Breast epithelium (tissue), 4 donors: ENCODE measurements around the gene NEDD4L. TPM values are rescaled to one million over a fixed set of nuclear protein-coding genes. Genes with fewer than 3 reads are reported as not detected.

Source experiments
- DNase-seq, 2 donors: peaks; one replicate each; pipeline ENCODE4 v3.0.0-alpha.2; 2019; ENCODE audit warnings: low spot score in 2 of 2
- H3K27ac ChIP-seq, 2 donors: fragments of 200-600 bp; sonication (generic) in 1 of 2; one replicate each; pipeline ENCODE4 v1.5.1; 2016 to 2019; ENCODE audit warnings: mild to moderate bottlenecking in 1 of 2
- H3K27me3 ChIP-seq, 2 donors: fragments of 200-600 bp; sonication (generic) in 1 of 2; one replicate each; pipeline versions ENCODE4 v1.5.1 to v1.6.0; 2017 to 2019; ENCODE audit warnings: control low read depth in 1 of 2, mild to moderate bottlenecking in 1 of 2
- H3K36me3 ChIP-seq: fragments of 200-600 bp; one replicate; pipeline ENCODE4 v1.5.1; 2019
- H3K4me1 ChIP-seq, 2 donors: fragments of 200-600 bp; sonication (generic); one replicate each; pipeline ENCODE4 v1.5.1; 2016 to 2019; ENCODE audit warnings: control low read depth in 1 of 2
- H3K4me3 ChIP-seq, 3 donors: fragments of 200-600 bp; sonication (generic); 1 replicate in 2 of 3; 2 replicates in 1 of 3; pipeline ENCODE4 v1.5.1; 2016 to 2019; ENCODE audit warnings: mild to moderate bottlenecking in 3 of 3, moderate library complexity in 2 of 3
- H3K9me3 ChIP-seq, 2 donors: fragments of 200-600 bp; sonication (generic) in 1 of 2; one replicate each; pipeline ENCODE4 v1.5.1; 2016 to 2019; ENCODE audit warnings: control low read depth in 1 of 2
- CTCF ChIP-seq, 3 donors: fragments of 450-650 bp; IDR thresholded peaks; one replicate each; pipeline ENCODE4 v1.5.1; 2016 to 2017; ENCODE audit warnings: antibody characterized with exemption in 3 of 3, mild to moderate bottlenecking in 3 of 3, moderate library complexity in 3 of 3
- POLR2A ChIP-seq: fragments of 450-650 bp; IDR thresholded peaks from one replicate; pipeline ENCODE4 v1.6.1; 2016; ENCODE audit warnings: antibody characterized with exemption, mild to moderate bottlenecking, moderate library complexity
- POLR2AphosphoS5 ChIP-seq, 3 donors: sonication (generic); formaldehyde crosslinking; IDR thresholded peaks; one replicate each; pipeline ENCODE4 v1.6.1; 2017; ENCODE audit warnings: antibody characterized with exemption in 3 of 3
- intact Hi-C: fragments of 100-400 bp; cut with DNase I; formaldehyde crosslinking; loops from one replicate; pipeline ENCODE4 v1.15.1; 2023; ENCODE audit warnings: low total_unique reads
- total RNA-seq, 3 donors: library from RNA; depleted of rRNA; stranded (reverse); fragments of >200 nt; gene quantifications; one replicate each; pipeline ENCODE4 v1.1.0, GENCODE V29; 2016

NEDD4L gene
- total RNA-seq, 3 donors from 2014 or later, result 26.2 to 162 (median 106) TPM

GRCh38 chr18:58020567-58021107 is 23.4 kb upstream of the NEDD4L start:
- Histone ChIP-seq H3K27ac (no peak overlapping the region), H3K27me3 (no peaks in the 10 kb centered on the region), H3K4me3 (no peak overlapping the region), H3K9me3 (peaks cover 0 to 10% of the 10 kb centered on the region in 2 donors), H3K4me1 (no peaks in the 10 kb centered on the region), H3K36me3 (no peaks in the 10 kb centered on the region)
- intact Hi-C loops, result no loop called here
- no peak for DNase-seq
- TF ChIP-seq POLR2AphosphoS5 (IDR thresholded peaks at IDR 0.05), result no peak
- no peak for TF ChIP-seq CTCF (IDR thresholded peaks at IDR 0.05)
- TF ChIP-seq POLR2A, result no peak

- Histone ChIP-seq H3K27me3 (no peaks in the 10 kb centered on the region), H3K27ac (no peak overlapping the region), H3K9me3 (peaks cover 0 to 2% of the 10 kb centered on the region in 2 donors), H3K36me3 (no peaks in the 10 kb centered on the region), H3K4me3 (no peak overlapping the region), H3K4me1 (no peaks in the 10 kb centered on the region)
- TF ChIP-seq POLR2A (no peak), POLR2AphosphoS5 (IDR thresholded peaks at IDR 0.05) (no peak)
- intact Hi-C loops, result no loop called here
- DNase-seq, result no peak
Observed at GRCh38 chr18:58021504-58021903, 22.5 kb upstream of the NEDD4L start.

GRCh38 chr18:58023108-58023507 is 20.9 kb upstream of the NEDD4L start:
- TF ChIP-seq POLR2AphosphoS5 (IDR thresholded peaks at IDR 0.05) (no peak), POLR2A (no peak)
- Histone ChIP-seq H3K4me1 (no peaks in the 10 kb centered on the region), H3K36me3 (no peaks in the 10 kb centered on the region), H3K9me3 (no peaks in the 10 kb centered on the region), H3K27me3 (no peaks in the 10 kb centered on the region), H3K4me3 (no peak overlapping the region), H3K27ac (no peak overlapping the region)
- no peak for DNase-seq
- intact Hi-C loops, result no loop called here

GRCh38 chr18:58024139-58024538 is 19.9 kb upstream of the NEDD4L start:
- TF ChIP-seq POLR2AphosphoS5 (IDR thresholded peaks at IDR 0.05) (no peak), CTCF (IDR thresholded peaks at IDR 0.05) (no peak), POLR2A (no peak)
- intact Hi-C loops, result no loop called here

GRCh38 chr18:58025205-58025604 is 18.8 kb upstream of the NEDD4L start:
- H3K4me3 ChIP-seq, result no peak overlapping the region
- TF ChIP-seq POLR2AphosphoS5 (IDR thresholded peaks at IDR 0.05) (no peak), POLR2A (no peak), CTCF (IDR thresholded peaks at IDR 0.05) (no peak)
- no peak for DNase-seq
- no peaks in the 10 kb centered on the region for H3K36me3 ChIP-seq
- no peaks in the 10 kb centered on the region for H3K27me3 ChIP-seq
- H3K4me1 ChIP-seq, result no peaks in the 10 kb centered on the region
- no peaks in the 10 kb centered on the region for H3K9me3 ChIP-seq
- no peak overlapping the region for H3K27ac ChIP-seq
- intact Hi-C loops, result no loop called here

More at GRCh38 chr18:58024139-58024538, 19.9 kb upstream of the NEDD4L start:
- Histone ChIP-seq H3K27me3 (no peaks in the 10 kb centered on the region), H3K4me1 (no peaks in the 10 kb centered on the region), H3K4me3 (no peak overlapping the region), H3K36me3 (no peaks in the 10 kb centered on the region), H3K9me3 (no peaks in the 10 kb centered on the region), H3K27ac (no peak overlapping the region)
- DNase-seq, result no peak

- intact Hi-C loops, result no loop called here
- Histone ChIP-seq H3K4me3 (no peak overlapping the region), H3K9me3 (no peaks in the 10 kb centered on the region), H3K27ac (no peak overlapping the region), H3K36me3 (no peaks in the 10 kb centered on the region), H3K4me1 (no peaks in the 10 kb centered on the region), H3K27me3 (no peaks in the 10 kb centered on the region)
- TF ChIP-seq POLR2A, result no peak
- no peak for TF ChIP-seq CTCF (IDR thresholded peaks at IDR 0.05)
- DNase-seq, result no peak
Observed at GRCh38 chr18:58025733-58026132, 18.3 kb upstream of the NEDD4L start.
